WI38 (cell line): ENCODE data around the gene MARCHF5.
"Not testable (repeated sequence)": the region's sequence is repeated elsewhere in the genome, so short reads cannot be mapped to it uniquely, and the experiment has no call there.

Experiments
- H3K4me3 ChIP-seq: 2 replicates; pipeline ENCODE4 v1.5.1; 2011; ENCODE audit warnings: low read depth, mild to moderate bottlenecking, control low read depth, low read length
- TF ChIP-seq, protein P1 (sequence below): IDR thresholded peaks from 2 replicates; pipeline ENCODE4 v1.5.1; 2012; ENCODE audit warnings: low read depth, mild to moderate bottlenecking, control low read depth, low read length

Gene MARCHF5

GRCh38 chr10:92305133-92306072 lies 14.4 kb downstream of the MARCHF5 start:
- no peak overlapping the region for H3K4me3 ChIP-seq
- TF ChIP-seq, protein P1, sequence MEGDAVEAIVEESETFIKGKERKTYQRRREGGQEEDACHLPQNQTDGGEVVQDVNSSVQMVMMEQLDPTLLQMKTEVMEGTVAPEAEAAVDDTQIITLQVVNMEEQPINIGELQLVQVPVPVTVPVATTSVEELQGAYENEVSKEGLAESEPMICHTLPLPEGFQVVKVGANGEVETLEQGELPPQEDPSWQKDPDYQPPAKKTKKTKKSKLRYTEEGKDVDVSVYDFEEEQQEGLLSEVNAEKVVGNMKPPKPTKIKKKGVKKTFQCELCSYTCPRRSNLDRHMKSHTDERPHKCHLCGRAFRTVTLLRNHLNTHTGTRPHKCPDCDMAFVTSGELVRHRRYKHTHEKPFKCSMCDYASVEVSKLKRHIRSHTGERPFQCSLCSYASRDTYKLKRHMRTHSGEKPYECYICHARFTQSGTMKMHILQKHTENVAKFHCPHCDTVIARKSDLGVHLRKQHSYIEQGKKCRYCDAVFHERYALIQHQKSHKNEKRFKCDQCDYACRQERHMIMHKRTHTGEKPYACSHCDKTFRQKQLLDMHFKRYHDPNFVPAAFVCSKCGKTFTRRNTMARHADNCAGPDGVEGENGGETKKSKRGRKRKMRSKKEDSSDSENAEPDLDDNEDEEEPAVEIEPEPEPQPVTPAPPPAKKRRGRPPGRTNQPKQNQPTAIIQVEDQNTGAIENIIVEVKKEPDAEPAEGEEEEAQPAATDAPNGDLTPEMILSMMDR: no peak

GRCh38 chr10:92309272-92309671 lies 18.3 kb downstream of the MARCHF5 start:
- H3K4me3 ChIP-seq: no peak overlapping the region
- TF ChIP-seq, protein P1: no peak

GRCh38 chr10:92313750-92314149 lies 22.8 kb downstream of the MARCHF5 start:
- TF ChIP-seq, protein P1: no peak
- H3K4me3 ChIP-seq: no peak overlapping the region

DNA sequence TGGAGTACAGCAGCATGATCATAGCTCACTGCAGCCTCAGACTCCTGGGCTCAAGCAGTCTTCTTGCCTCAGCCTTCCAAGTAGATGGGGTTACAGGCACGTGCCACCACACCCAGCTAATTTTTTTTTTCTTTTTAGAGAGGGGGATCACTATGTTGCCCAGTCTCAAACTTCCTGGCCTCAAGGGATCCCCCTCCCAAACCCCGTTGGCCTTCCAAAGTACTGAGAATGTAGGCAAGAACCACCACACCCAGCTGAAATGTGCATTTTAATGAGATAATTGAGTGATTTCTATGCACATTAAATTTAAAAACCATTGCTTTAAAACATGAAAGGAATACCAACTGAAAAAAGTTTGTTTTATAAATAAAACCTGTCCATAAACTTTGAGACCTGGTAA lies 25.6 kb downstream of the MARCHF5 start:
- TF ChIP-seq, protein P1: no peak
- no peak overlapping the region for H3K4me3 ChIP-seq

GRCh38 chr10:92323079-92323478 lies 32.1 kb downstream of the MARCHF5 start:
- TF ChIP-seq, protein P1: no peak

GRCh38 chr10:92327445-92328433 lies 36.8 kb downstream of the MARCHF5 start:
- TF ChIP-seq, protein P1: no peak
- no peak overlapping the region for H3K4me3 ChIP-seq

More at GRCh38 chr10:92323079-92323478, 32.1 kb downstream of the MARCHF5 start:
- H3K4me3 ChIP-seq: no peak overlapping the region

DNA sequence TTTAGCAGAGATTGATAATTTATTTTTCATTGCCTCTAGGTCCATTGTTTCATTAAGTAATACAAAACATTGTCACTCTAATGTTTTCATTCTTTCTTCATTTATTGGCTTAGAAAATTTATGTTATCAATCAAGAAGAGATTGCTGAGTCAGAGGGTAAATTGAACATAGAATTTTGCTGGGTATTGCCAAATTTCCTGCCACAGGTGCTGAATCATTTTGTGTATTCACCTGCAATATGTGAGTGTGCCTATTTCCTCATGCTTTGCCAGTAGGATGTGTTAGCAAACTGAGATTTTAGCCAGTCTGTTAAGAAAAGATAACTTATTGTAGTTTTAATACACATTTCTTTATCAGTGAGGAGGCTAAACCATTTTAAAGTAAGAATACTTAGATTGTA lies 38.0 kb downstream of the MARCHF5 start:
- TF ChIP-seq, protein P1: no peak
- no peak overlapping the region for H3K4me3 ChIP-seq

GRCh38 chr10:92329927-92330326 lies 39.0 kb downstream of the MARCHF5 start:
- H3K4me3 ChIP-seq: not testable (repeated sequence)
